Measurements from ENCODE around the gene SMIM35.

The SMIM35 gene

GRCh38 chr11:118055966-118056365 lies 30.8 kb downstream of the SMIM35 start:
- no peak for DNase-seq

- DNase-seq = no peak
Measured at GRCh38 chr11:118054712-118055640, 31.8 kb downstream of the SMIM35 start.

DNA sequence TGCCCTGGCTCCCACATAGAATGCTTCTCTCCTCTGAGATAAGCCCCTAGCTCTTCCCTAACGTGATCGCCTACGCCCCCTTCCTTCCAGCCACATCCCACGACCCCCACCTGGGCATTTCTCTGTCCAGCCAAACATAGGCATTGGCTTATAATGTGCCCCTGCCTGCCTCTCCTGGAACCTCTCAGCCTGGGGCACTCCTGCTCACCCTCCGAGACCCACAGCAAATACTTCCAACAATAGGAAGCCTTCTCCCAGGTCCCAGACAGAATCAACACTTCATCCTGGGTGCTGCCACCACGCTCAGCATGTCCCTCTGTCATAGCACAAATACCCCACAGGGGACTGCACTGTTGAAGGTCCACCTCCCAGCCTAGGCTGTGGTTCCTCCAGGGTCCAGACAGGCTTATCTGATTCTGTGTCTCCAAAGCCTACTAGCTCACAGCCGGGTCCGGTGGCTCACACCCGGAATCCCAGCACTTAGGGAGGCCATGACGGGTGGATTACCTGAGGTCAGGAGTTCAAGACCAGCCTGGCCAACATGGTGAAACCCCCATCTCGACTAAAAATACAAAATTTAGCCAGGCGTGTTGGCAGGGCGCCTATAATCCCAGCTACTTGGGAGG lies 34.1 kb downstream of the SMIM35 start:
- peak; percentile 12 for DNase-seq

DNA sequence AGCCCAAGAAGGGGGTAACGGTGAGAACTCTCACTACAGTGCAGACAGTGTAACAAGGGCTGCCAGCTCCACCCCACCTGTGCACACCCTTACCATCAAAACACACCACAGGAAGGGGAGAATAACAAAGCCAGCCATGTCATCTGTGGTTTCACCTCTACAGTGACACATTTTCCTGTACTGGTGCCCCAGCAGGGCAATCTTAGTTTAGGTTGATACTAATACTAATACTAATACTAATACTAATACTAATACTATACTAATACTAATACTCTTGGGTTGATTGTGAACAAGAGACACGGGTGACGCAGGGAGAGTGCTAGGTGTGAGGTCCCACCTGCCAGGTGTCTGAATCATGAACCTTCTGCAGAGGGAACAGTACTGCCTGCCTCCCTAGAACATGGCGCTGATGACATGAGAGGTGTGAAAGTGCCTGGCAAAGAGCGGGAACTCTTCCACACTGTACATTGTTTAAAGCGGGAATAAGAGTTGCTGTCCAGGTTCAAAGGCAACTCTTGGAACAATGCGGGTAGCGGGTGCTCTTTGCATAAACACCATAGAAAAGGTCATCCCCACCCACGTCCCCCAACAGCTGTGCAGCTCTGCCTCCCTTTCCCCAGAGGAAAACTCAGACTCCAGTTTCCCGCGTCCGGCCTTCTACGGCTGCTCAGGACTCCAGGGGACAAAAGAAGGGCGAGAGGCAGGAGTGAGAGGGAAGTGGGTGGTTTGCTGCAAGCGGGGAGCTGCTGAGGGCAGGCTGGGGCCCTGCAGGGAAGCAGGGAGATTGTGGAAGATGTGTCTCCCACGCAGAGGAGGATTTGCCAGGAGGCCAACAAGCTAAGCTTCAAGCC lies 34.9 kb downstream of the SMIM35 start:
- peak; percentile 86 for DNase-seq

GRCh38 chr11:118051136-118051610 lies 35.6 kb downstream of the SMIM35 start:
- no peak for DNase-seq

GRCh38 chr11:118050208-118050891 lies 36.4 kb downstream of the SMIM35 start:
- no peak for DNase-seq

GRCh38 chr11:118049771-118050170 lies 37.0 kb downstream of the SMIM35 start:
- no peak for DNase-seq

GRCh38 chr11:118048472-118049370 lies 38.0 kb downstream of the SMIM35 start:
- peak; percentile 21 for DNase-seq

DNA sequence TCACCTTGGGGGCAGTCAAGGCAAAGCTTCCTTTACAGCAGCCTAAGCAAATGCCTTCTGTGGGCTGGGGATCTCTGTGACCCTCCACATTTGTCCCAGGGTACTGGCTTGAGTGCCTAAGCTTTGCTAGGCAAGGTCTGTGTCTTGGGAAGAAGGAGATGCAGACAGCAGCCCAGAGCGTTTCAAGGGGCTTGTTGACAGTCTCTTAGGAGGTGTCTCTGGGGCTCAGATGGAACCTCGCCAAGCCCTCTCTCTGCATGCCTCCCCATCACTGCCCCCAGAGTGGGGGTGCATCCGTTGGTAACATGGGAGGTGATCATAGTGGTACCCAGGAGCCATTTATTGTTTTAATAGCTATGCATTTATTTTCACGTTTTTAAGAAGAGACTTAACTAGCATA lies 39.0 kb downstream of the SMIM35 start:
- DNase-seq = no peak

DNA sequence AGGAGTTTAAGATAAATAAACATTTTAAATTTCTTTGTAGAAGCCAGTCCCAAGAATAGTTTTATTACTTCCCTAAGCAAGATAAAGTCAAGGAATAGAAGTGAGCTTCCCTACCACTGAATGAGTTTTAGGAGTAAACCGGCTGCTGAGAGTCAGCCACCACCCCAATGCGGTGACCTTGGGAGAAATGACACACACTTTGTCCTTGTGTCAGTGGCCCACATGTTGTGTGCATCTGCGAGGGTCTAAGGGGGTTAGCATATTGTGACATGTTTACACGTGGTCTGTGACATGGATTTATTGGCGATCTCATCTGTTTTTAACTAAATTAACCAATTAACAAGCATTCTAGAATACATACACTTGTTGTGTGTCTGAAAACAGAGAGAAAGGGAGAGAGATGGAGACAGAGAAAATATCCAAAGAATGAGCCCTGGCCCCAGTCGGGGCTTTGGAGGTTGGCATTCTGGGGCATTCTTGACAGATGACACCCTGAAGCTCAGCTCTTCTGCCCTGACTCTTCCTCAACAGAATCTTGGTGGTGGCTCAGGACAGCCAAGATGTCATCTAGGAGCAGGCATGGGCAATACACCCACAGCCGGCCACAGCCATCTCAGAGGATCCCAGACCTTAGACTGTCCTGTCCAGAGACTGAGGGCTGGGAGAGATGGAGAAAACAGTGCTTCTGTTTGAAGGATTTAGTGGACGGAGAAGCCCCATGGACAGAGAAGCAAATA lies 39.6 kb downstream of the SMIM35 start:
- no peak for DNase-seq

DNA sequence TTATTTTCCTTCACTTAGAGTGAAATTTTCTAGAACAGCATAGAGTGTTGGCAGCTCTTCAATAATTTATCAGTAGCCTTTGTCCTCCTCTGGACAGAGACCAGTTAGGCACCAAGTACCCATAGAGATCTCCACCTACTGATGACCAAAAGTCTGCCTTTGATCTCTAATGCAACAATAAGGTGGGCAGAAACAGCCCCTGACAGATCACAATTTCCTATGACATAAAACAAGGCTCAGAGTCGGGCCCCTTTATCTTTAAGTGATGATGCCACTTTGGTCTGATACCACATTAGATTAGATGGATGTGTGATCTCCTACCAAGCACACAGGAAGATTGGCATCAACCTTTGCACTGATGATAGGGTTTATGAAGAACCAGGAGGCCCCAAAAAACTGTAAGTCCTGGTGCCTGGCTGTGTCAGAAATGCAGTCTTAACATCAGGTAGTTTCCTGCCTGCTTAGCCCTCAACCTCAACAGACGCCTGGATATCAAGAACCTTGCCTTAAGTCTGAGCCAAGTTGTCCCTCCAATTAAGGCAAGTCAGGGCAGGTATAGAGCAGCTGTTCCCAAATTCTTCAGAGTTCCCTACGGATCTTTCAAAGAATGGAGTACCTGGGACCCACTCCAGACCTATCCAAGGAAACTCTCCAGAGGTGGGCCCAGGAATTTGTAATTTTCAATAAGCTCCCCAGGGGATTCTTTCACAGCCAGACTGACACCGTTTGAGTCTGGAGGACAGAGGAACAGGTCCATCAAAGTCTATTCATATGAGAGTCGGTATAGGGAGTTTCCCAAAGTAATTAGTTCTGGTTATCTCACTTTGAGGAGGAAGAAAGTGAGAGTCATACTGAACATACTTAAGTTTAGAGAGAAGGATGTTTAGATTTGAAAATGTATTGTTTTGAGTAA lies 40.5 kb downstream of the SMIM35 start:
- peak; percentile 58 for DNase-seq

DNA sequence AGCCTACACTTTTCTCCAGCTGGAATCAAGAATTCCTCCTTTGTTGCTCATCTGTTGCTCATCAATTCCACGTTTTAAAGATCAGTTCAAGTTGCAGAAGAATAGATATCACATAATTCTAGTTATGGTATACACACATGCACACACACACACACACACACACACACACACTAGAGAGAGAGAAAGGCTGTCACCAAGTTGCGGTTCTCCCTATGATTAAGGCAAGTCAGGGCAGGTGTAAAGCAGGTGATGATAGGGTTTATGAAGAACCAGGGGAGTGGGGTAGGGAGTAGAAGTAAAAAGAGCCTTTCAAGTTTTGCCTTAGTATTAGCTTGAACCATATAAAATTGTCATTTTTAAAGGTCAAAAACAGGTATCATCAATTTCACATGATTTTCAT lies 41.6 kb downstream of the SMIM35 start:
- peak; percentile 21 for DNase-seq

DNA sequence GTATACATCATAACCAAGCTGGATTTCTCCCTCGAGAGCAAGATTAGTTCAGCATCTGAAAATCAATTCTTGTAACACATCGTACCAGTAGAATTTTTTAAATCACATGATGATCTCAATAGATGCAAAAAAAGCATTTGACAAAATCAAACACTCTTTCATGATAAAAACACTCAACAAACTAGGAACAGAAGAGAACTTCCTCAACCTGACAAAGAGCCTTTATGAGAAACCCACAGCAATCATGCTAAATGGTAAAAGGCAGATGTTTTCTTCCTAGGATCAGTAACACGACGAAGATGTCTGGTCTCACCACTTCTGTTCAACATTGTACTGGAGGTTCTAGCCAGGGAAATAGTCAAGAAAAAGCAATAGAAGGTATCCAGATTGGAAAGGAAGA lies 44.0 kb downstream of the SMIM35 start:
- no peak for DNase-seq

DNA sequence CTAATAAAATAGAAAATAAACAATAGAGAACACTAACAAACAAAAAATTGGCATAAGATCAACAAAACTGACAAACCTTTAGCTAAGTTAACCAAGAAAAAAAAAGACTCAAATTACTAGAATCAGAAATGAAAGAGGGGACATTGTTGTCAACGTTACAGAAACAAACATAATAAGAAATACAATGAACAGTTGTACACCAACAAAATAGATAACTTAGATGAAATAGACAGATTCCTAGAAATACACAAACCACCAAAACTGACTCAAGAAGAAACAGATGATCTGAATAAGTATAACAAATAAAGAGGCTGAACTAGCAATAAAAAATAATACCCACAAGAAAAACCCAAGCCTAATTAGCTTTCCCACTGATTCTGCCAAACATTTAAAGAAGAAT lies 44.6 kb downstream of the SMIM35 start:
- DNase-seq = no peak

- DNase-seq = no peak
Measured at GRCh38 chr11:118033443-118033842, 53.3 kb downstream of the SMIM35 start.

- DNase-seq = no peak
Measured at GRCh38 chr11:118028626-118029025, 58.1 kb downstream of the SMIM35 start.

- DNase-seq = no peak
Measured at GRCh38 chr11:118027694-118028093, 59.1 kb downstream of the SMIM35 start.

DNA sequence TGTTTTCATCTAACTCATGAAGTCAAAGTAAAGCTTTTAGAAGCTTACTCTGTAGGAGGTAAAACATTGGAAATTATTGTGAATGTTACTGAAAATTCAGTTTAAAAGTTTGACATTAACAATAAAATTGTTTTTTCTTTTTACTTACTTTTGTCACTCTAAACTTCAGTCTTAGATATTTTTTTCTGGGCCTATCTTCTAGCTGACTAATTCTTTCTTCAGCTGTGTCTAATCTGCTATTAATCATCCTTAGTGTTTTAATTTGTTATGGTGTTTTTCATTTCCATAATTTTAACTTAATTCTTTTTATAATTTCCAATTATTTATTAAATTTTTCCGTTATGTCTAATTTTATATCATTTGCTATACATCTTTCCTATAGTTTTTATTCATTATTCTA lies 65.6 kb downstream of the SMIM35 start:
- no peak for DNase-seq

GRCh38 chr11:118018401-118018800 lies 68.4 kb downstream of the SMIM35 start:
- no peak for DNase-seq

Data from CD4-positive, alpha-beta T cell treated with Interleukin-6 for 4 hours (primary cell).